Prostate gland (tissue), 2 donors: ENCODE measurements around the gene TMEM140. TPM values are rescaled to one million over a fixed set of nuclear protein-coding genes. Genes with fewer than 3 reads are reported as not detected.
A peak's percentile ranks its signal among the peaks of the same experiment; 100 is the strongest.

Source experiments
- DNase-seq: peaks from one replicate; pipeline ENCODE4 v3.0.0-alpha.2; 2019; ENCODE audit warnings: low spot score
- H3K27ac ChIP-seq, 2 donors: fragments of 200-600 bp; sonication (generic); 2 replicates each; pipeline ENCODE4 v1.5.1; 2017 to 2019
- H3K27me3 ChIP-seq: fragments of 200-600 bp; sonication (generic); replicated peaks from 2 replicates; pipeline ENCODE4 v1.5.1; 2019; ENCODE audit not compliant: insufficient read depth
- H3K36me3 ChIP-seq, 2 donors: fragments of 200-600 bp; sonication (generic); 1 replicate in 1 of 2; 2 replicates in 1 of 2; pipeline versions ENCODE4 v1.5.1 to v1.8.1; 2017 to 2019
- H3K4me1 ChIP-seq: fragments of 200-600 bp; sonication (generic); replicated peaks from 2 replicates; pipeline ENCODE4 v1.5.1; 2019
- H3K4me3 ChIP-seq, 2 donors: fragments of 200-600 bp; sonication (generic); 2 replicates each; pipeline ENCODE4 v1.5.1; 2017 to 2019
- H3K9me3 ChIP-seq: fragments of 200-600 bp; sonication (generic); 2 replicates; pipeline ENCODE4 v1.5.1; 2017
- POLR2A ChIP-seq: fragments of 450-650 bp; IDR thresholded peaks from one replicate; pipeline ENCODE4 v1.6.1; 2016; ENCODE audit warnings: antibody characterized with exemption, mild to moderate bottlenecking
- POLR2AphosphoS5 ChIP-seq: sonication (generic); formaldehyde crosslinking; IDR thresholded peaks from one replicate; pipeline ENCODE4 v1.6.1; 2017; ENCODE audit warnings: antibody characterized with exemption
- WGBS: methylation state at CpG from one replicate; pipeline ENCODE4 v1.1.5; 2018; 5-methylcytosine and 5-hydroxymethylcytosine counted together
- intact Hi-C: fragments of 100-400 bp; cut with DNase I; formaldehyde crosslinking; loops from one replicate; pipeline ENCODE4 v1.14.2; 2022
- total RNA-seq, 2 donors: library from RNA; depleted of rRNA; stranded (reverse); fragments of >200 nt; gene quantifications; one replicate each; pipeline ENCODE4 v1.1.0, GENCODE V29; 2016
- TF ChIP-seq, protein P1 (sequence below), 4 experiments: fragments of 200-600 bp in 2 of 4; fragments of 450-650 bp in 2 of 4; sonication (generic) in 2 of 4; IDR thresholded peaks; 1 replicate in 3 of 4; 2 replicates in 1 of 4; pipeline ENCODE4 v1.5.1; 2016 to 2019; ENCODE audit warnings: antibody characterized with exemption in 4 of 4, mild to moderate bottlenecking in 2 of 4, moderate library complexity in 2 of 4

The TMEM140 gene
- total RNA-seq, 2 donors from 2014 or later, result 8.2 to 14.6 TPM

DNA sequence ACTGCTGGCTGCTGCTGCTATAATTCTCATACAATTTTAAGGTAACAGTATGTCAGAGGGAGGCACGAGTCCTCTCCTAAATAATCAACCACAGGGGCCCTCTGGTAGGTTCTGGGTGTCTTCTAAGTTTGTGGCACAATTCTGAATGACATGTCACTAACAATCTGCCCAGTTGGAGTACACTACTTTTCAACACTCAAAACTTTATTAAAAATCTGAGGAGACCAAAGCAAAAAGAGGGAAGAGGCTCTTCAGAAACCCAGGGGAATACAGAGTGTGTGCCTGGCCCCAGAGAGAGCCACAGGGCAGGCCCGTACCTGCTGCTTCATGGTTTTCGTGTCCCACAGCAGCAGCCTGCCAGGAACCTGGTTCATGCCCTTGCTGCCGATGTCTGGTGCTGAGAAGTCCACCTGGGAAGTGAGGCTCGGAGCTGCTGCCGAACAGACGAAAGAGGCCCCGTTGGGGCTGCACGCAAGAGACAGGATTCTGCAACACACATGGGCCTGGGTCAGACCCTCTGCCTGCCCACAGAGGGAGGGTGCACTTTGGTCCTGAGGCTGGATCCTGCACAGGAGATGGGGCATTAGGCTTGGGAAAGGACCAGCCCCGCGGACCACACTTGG is 45.2 kb downstream of the TMEM140 start:
- peak overlapping the region in 1 of 2 donors; percentile 24 for H3K27ac ChIP-seq
- intact Hi-C loops, result no loop called here
- H3K4me3 ChIP-seq, result no peak overlapping the region
- H3K4me1 ChIP-seq, result no peaks in the 10 kb centered on the region
- H3K36me3 ChIP-seq, result peaks cover 8 to 16% of the 10 kb centered on the region in 2 donors
- no peaks in the 10 kb centered on the region for H3K9me3 ChIP-seq
- WGBS, result 62% methylated on average over 11 of the region's 11 CpGs
- peak; percentile 32 for DNase-seq
- H3K27me3 ChIP-seq, result no peaks in the 10 kb centered on the region
- TF ChIP-seq, protein P1, sequence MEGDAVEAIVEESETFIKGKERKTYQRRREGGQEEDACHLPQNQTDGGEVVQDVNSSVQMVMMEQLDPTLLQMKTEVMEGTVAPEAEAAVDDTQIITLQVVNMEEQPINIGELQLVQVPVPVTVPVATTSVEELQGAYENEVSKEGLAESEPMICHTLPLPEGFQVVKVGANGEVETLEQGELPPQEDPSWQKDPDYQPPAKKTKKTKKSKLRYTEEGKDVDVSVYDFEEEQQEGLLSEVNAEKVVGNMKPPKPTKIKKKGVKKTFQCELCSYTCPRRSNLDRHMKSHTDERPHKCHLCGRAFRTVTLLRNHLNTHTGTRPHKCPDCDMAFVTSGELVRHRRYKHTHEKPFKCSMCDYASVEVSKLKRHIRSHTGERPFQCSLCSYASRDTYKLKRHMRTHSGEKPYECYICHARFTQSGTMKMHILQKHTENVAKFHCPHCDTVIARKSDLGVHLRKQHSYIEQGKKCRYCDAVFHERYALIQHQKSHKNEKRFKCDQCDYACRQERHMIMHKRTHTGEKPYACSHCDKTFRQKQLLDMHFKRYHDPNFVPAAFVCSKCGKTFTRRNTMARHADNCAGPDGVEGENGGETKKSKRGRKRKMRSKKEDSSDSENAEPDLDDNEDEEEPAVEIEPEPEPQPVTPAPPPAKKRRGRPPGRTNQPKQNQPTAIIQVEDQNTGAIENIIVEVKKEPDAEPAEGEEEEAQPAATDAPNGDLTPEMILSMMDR (IDR thresholded peaks at IDR 0.05), result no peak
- TF ChIP-seq POLR2A (no peak), POLR2AphosphoS5 (no peak)

DNA sequence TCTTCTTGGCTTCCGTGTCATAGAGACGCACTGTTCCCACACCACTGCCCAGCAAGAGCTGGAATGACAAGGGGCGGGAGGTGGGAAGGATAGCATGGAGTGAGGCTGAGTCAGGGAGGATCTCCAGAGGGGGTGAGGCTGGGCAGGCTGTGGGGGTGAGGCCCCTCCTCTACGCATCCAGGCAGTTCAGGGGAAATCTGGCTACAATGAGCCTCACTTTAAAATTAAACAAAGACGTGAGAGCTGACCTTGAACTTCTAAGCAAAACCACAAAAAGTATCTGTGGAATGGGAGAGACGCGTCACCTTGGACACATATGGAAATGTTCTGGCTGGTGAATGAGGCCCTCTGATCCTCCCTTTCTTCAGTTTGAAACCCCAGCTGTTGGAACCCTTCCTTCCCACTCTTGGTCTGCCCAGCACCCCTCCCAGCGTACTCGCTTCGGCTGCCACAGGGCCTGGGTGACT is 45.8 kb downstream of the TMEM140 start:
- intact Hi-C loops, result no loop called here
- WGBS, result 89% methylated on average over 10 of the region's 10 CpGs
- Histone ChIP-seq H3K27ac (peak overlapping the region in 1 of 2 donors; percentile 24), H3K9me3 (no peaks in the 10 kb centered on the region), H3K4me1 (no peaks in the 10 kb centered on the region), H3K27me3 (no peaks in the 10 kb centered on the region), H3K4me3 (no peak overlapping the region), H3K36me3 (peaks cover 5 to 10% of the 10 kb centered on the region in 2 donors)
- no peak for DNase-seq
- TF ChIP-seq, protein P1 (IDR thresholded peaks at IDR 0.05), result no peak
- TF ChIP-seq POLR2AphosphoS5, result no peak
- no peak for TF ChIP-seq POLR2A

DNA sequence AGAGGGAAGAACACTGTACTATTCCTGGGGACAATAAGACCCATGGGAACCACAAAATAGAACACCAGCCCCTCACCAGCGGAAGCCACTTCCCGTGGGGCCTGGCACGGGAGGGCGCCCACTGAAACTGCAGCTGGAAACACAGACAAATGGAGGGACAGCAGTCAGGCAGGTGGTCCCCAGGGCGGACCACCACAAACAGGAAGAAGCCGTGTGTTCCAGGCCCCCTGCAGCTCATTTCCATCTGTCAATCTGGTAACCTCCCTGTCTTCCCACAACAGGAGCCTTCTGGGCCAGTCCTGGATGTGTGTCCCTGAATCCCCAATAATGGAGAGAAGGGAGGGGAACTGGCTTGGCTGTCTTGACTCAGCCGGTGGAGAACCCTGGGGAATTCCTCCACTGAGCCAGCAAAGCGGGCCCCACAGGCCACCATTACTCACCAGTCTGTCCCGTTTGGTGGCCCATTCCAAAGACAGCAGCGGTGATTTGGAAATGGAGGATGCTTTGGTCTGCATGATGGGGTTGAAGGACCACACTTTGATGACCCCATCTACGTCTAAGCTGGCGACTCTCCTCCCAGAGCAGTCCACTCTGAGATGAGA is 46.7 kb downstream of the TMEM140 start:
- WGBS, result 87% methylated on average over 12 of the region's 12 CpGs
- DNase-seq, result no peak
- H3K9me3 ChIP-seq, result no peaks in the 10 kb centered on the region
- no peak overlapping the region for H3K4me3 ChIP-seq
- H3K4me1 ChIP-seq, result no peaks in the 10 kb centered on the region
- H3K27ac ChIP-seq, result peak overlapping the region in 1 of 2 donors; percentile 24
- no peaks in the 10 kb centered on the region for H3K27me3 ChIP-seq
- H3K36me3 ChIP-seq, result peaks cover 4 to 5% of the 10 kb centered on the region in 2 donors
- TF ChIP-seq POLR2AphosphoS5, result no peak
- no peak for TF ChIP-seq POLR2A
- TF ChIP-seq, protein P1 (IDR thresholded peaks at IDR 0.05), result no peak
- intact Hi-C loops, result no loop called here

DNA sequence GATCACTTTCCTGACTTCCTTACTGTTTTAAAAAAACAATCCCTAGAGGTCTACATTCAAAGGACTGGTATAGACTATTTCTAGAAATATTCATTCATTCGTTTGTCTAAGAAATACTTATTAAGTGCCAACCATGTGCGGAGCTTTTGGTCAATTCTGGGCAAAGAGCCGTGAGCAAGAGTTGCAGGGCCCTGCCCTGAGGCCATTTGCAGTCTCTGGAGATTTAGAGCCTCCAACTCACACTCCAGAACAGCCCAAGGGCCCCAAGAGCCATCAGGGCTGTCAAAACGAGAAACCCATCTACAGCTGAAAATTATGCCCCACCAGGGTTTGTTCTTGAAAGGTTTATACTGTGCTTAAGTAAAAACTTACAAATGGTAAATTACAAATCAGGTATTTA is 47.3 kb downstream of the TMEM140 start:
- Histone ChIP-seq H3K36me3 (peaks cover 4 to 5% of the 10 kb centered on the region in 2 donors), H3K4me1 (no peaks in the 10 kb centered on the region), H3K4me3 (no peak overlapping the region), H3K27me3 (no peaks in the 10 kb centered on the region), H3K9me3 (no peaks in the 10 kb centered on the region), H3K27ac (no peak overlapping the region)
- no peak for DNase-seq
- TF ChIP-seq POLR2AphosphoS5, result no peak
- intact Hi-C loops, result no loop called here
- 87% methylated on average over 4 of the region's 4 CpGs for WGBS

DNA sequence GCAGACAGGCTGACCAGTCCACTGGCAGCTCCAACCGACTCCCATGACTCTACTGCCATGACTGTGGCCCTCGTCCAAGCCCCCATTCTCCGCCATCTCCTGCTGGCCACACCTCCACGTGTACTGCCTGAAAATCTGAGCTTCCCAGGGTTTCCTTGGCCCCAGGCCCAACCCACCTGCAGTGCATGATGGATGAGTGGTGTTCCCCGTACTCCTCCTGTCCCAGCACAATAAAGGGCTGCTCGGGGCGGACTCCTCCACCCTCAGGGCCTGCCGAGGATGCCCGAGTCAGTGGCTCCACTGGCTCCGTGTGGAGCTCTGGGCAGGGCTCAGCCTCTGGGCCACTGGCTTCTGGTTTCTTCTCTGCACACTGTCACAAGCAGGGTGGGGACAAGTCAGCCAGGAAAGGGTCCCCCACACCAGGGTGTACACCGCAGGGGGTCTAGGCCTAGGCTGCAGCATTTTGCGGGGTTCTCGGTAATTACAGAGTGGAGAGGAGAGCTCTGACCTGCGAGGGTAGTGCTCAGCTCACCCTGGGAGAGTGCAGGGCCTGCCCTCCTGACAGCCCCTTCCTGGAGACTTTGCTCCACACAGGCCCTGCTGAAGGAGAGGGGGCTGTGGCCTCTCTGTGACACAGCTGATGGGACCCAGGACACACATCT is 48.2 kb downstream of the TMEM140 start:
- Histone ChIP-seq H3K9me3 (no peaks in the 10 kb centered on the region), H3K27me3 (no peaks in the 10 kb centered on the region), H3K27ac (no peak overlapping the region), H3K4me1 (no peaks in the 10 kb centered on the region), H3K4me3 (no peak overlapping the region), H3K36me3 (peaks cover 4 to 5% of the 10 kb centered on the region in 2 donors)
- no peak for DNase-seq
- WGBS, result 89% methylated on average over 14 of the region's 14 CpGs
- intact Hi-C loops, result no loop called here
- TF ChIP-seq, protein P1 (IDR thresholded peaks at IDR 0.05), result no peak
